H1 (cell line): ENCODE measurements around the gene ABCF3. TPM values are rescaled to one million over a fixed set of nuclear protein-coding genes. Genes with fewer than 3 reads are reported as not detected.

Source experiments
- MAX ChIP-seq: IDR thresholded peaks from 2 replicates; pipeline ENCODE4 v1.6.1; 2012; ENCODE audit warnings: inconsistent platforms
- polyA plus RNA-seq, 7 experiments: library from polyadenylated mRNA; depleted of rRNA in 3 of 7; stranded (reverse) in 5 of 7; unstranded in 2 of 7; fragments of >200 nt in 5 of 7; fragments of 200-250 nt in 2 of 7; gene quantifications; 1 replicate in 5 of 7; 2 replicates in 1 of 7; 4 replicates in 1 of 7; pipeline versions ENCODE4 v1.2.1 to v1.2.3, GENCODE V29; 2011 to 2013; ENCODE audit warnings: missing spikeins in 2 of 7, mixed read lengths in 2 of 7
- total RNA-seq: library from RNA; stranded (reverse); fragmentation: NEBNext Ultra II Directional; extraction: Animal tissue kit (Norgen Biotek cat#: 25700); gene quantifications from 2 replicates; pipeline ENCODE4 v1.2.1, GENCODE V29; 2021

ABCF3 gene
- total and polyA plus RNA-seq, 2 of the 8 experiments (the other 6 are each of a cell fraction or from before 2014, with no cell fraction given), result 51.6 to 57.8 TPM

DNA sequence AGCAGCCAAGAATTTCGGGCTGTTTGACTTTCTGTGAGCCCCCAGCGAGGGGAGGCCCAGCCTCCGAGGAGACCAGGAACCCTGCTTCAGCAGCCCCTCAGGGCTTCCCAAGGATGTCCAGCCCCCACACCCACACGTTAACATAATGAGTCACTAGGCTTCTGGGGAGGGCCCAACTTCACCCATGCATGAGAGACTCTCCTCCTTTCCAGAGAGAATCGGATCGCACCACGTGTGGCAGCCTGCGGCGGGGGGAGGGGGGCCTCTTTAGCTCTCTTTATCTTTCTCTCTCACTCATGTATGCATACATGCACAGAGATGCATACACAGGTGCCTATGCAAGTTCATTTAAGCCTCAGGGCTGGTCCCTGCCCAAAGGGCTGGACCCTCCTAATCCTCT is 14.4 kb upstream of the ABCF3 start (continued):
- no peak for TF ChIP-seq MAX
